ENCODE results near the gene CRYBA1. TPM values are rescaled to one million over a fixed set of nuclear protein-coding genes. Genes with fewer than 3 reads are reported as not detected.
"Not testable (repeated sequence)": the region's sequence is repeated elsewhere in the genome, so short reads cannot be mapped to it uniquely, and the experiment has no call there.

CRYBA1 gene
- total RNA-seq, 4 donors from 2014 or later = not detected

DNA sequence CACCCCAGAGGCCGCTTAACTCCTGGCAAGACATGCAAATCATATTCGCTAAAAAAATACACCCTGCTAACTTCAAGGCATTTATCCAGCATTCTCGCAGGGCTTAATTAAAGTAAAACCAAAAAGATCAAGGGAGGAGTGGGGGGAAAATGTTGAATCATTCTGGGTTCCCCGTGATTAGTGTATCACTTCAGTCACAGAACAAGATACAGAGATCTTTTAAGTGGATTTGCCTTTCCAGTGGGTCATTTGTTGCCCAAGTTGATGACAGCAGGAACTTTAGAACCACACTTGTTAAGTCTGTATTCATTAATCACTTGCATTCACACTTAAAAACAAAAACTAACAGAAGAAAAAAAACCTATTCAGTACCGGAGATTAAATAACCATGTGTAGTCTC, 17.3 kb downstream of the CRYBA1 start:
- H3K27me3 ChIP-seq = no peaks in the 10 kb centered on the region
- intact Hi-C loops (cut with DNase I; ENCODE audit: low total_unique reads) = no loop called here

DNA sequence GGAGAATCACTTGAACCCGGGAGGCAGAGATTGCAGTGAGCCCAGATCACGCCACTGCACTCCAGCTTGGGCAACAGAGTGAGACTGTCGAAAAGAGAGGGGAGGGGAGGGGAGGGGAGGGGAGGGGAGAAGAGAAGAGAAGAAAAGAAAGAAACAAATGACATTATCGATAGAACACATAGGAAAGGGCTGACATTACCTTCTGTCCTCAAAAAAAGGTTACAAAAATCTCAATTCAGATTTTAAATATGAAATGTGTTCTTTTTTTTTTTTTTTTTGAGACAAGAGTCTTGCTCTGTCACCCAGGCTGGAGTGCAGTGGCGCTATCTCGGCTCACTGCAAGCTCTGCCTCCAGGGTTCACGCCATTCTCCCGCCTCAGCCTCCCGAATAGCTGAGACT, 25.3 kb downstream of the CRYBA1 start:
- H3K27me3 ChIP-seq; H3K27ac ChIP-seq; H3K9me3 ChIP-seq; H3K4me1 ChIP-seq; H3K4me3 ChIP-seq; intact Hi-C loops (cut with DNase I; ENCODE audit: low total_unique reads); DNase-seq; H3K36me3 ChIP-seq: not testable (repeated sequence)

More for the DNA sequence above, 17.3 kb downstream of the CRYBA1 start:
- H3K27ac ChIP-seq = no peak overlapping the region
- no peaks in the 10 kb centered on the region for H3K9me3 ChIP-seq
- H3K36me3 ChIP-seq = no peaks in the 10 kb centered on the region
- DNase-seq = no peak
- no peak for TF ChIP-seq POLR2A (IDR thresholded peaks at IDR 0.05)
- TF ChIP-seq, protein P1, sequence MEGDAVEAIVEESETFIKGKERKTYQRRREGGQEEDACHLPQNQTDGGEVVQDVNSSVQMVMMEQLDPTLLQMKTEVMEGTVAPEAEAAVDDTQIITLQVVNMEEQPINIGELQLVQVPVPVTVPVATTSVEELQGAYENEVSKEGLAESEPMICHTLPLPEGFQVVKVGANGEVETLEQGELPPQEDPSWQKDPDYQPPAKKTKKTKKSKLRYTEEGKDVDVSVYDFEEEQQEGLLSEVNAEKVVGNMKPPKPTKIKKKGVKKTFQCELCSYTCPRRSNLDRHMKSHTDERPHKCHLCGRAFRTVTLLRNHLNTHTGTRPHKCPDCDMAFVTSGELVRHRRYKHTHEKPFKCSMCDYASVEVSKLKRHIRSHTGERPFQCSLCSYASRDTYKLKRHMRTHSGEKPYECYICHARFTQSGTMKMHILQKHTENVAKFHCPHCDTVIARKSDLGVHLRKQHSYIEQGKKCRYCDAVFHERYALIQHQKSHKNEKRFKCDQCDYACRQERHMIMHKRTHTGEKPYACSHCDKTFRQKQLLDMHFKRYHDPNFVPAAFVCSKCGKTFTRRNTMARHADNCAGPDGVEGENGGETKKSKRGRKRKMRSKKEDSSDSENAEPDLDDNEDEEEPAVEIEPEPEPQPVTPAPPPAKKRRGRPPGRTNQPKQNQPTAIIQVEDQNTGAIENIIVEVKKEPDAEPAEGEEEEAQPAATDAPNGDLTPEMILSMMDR (IDR thresholded peaks at IDR 0.05) = no peak
- H3K4me3 ChIP-seq = no peak overlapping the region
- peaks cover 0 to 2% of the 10 kb centered on the region in 2 donors for H3K4me1 ChIP-seq

DNA sequence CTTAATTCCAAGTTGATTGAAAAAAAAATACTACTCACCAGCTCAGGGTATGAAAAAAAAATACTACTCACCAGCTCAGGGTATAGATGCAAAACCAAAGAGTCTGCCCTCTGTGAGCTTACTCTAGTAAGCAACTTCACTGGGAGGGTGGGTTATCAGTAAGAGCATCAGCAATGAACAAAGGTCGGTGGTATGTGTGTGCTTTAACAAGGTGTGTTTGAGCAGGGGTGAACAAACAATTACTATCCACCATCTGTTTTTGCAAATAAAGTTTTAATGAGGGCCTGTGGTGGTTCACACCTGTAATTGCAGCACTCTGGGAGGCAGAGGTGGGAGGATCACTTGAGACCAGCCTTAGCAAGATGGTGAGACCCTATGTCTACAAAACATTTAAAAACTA, 27.3 kb downstream of the CRYBA1 start:
- H3K4me1 ChIP-seq = no peaks in the 10 kb centered on the region
- intact Hi-C loops (cut with DNase I; ENCODE audit: low total_unique reads) = no loop called here
- no peak overlapping the region for H3K4me3 ChIP-seq
- no peaks in the 10 kb centered on the region for H3K9me3 ChIP-seq
- no peak for DNase-seq
- no peaks in the 10 kb centered on the region for H3K36me3 ChIP-seq
- no peak overlapping the region for H3K27ac ChIP-seq
- TF ChIP-seq POLR2A (IDR thresholded peaks at IDR 0.05) = no peak
- TF ChIP-seq, protein P1 (IDR thresholded peaks at IDR 0.05) = no peak
- no peaks in the 10 kb centered on the region for H3K27me3 ChIP-seq

DNA sequence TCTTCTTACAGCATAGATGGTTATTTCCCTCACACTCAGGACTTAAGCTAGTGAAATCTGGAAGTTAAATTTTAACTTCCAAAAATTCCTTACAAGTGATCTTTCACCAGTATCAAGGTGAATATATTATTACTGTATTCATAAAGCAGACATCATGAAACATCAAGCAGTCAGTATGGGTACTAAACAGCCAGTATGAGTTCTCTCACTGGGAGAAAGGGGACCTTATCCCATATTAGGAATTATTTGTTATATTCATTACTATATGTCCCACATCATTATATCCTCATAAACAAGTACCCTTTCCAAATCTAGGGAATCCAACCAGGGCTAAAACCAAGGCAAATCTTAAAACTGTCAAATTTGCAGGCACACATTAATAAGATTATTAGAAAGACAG, 32.0 kb downstream of the CRYBA1 start:
- no peaks in the 10 kb centered on the region for H3K9me3 ChIP-seq
- no peaks in the 10 kb centered on the region for H3K27me3 ChIP-seq
- H3K4me3 ChIP-seq = no peak overlapping the region
- H3K27ac ChIP-seq = no peak overlapping the region
- intact Hi-C loops (cut with DNase I; ENCODE audit: low total_unique reads) = no loop called here
- DNase-seq = no peak
- no peaks in the 10 kb centered on the region for H3K36me3 ChIP-seq
- no peaks in the 10 kb centered on the region for H3K4me1 ChIP-seq
- TF ChIP-seq, protein P1 (IDR thresholded peaks at IDR 0.05) = no peak
- TF ChIP-seq POLR2A (IDR thresholded peaks at IDR 0.05) = no peak

DNA sequence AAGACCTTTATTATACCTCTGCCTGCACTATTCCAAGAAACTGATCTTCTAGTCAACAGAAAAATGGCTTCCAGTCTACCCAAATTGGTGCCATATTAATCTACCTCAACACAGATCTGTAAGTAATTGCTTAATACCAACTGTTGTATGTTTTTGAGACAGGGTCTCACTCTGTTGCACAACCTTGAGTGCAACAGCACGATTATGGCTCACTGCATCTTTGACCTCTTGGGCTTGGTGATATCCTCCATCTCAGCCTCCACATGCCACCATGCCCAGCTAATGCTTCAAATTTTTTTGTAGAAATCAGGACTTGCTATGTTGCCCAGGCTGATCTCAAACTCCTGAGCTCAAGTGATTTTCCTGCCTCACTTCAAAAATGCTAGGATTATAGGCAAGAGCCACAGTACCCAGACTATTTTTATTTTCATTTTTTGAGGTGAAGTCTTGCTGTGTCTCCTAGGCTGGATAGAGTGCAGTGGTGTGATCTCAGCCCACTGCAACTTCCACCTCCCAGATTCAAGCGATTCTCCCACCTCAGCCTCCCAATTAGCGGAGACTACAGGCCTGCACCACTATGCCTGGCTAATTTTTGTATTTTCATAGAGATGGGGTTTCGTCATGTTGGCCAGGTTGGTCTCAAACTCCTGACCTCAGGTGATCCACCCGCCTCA, 32.9 kb downstream of the CRYBA1 start:
- TF ChIP-seq, protein P1 (IDR thresholded peaks at IDR 0.05) = no peak
- TF ChIP-seq POLR2A (IDR thresholded peaks at IDR 0.05) = no peak
- intact Hi-C loops (cut with DNase I; ENCODE audit: low total_unique reads) = no loop called here
- no peaks in the 10 kb centered on the region for H3K4me1 ChIP-seq
- DNase-seq = no peak
- H3K9me3 ChIP-seq = no peaks in the 10 kb centered on the region
- no peaks in the 10 kb centered on the region for H3K27me3 ChIP-seq
- H3K27ac ChIP-seq = no peak overlapping the region
- H3K4me3 ChIP-seq = no peak overlapping the region
- H3K36me3 ChIP-seq = no peaks in the 10 kb centered on the region

DNA sequence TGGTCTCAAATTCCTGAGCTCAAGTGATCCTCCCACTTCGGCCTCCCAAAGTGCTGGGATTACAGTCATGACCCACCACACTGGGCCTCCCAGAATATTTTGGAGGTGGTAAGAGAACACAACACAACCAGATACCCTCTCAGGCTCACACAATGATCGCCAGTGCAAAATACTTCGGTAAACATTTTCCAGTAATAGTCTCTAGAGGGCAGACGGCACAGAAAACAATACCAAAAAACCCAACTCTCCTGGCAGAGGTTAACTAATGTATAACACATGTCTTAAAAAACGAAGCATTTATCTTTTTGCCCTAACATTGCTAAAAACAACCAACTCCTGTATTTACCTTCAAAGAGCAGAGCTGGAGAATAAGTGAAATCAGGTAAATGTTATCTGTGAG, 36.8 kb downstream of the CRYBA1 start:
- Histone ChIP-seq H3K36me3 (no peaks in the 10 kb centered on the region), H3K27ac (no peak overlapping the region), H3K27me3 (no peaks in the 10 kb centered on the region), H3K4me3 (no peak overlapping the region), H3K9me3 (no peaks in the 10 kb centered on the region), H3K4me1 (no peaks in the 10 kb centered on the region)
- DNase-seq = no peak
- TF ChIP-seq, protein P1 (IDR thresholded peaks at IDR 0.05) = no peak
- TF ChIP-seq POLR2A (IDR thresholded peaks at IDR 0.05) = no peak
- intact Hi-C loops (cut with DNase I; ENCODE audit: low total_unique reads) = no loop called here
